Glomerular endothelial cell (primary cell): ENCODE results near the gene DUSP28. TPM values are rescaled to one million over a fixed set of nuclear protein-coding genes. Genes with fewer than 3 reads are reported as not detected.
"Not testable (repeated sequence)": the region's sequence is repeated elsewhere in the genome, so short reads cannot be mapped to it uniquely, and the experiment has no call there.

Experiments
- DNase-seq: peaks from one replicate; pipeline ENCODE4 v3.0.0-alpha.2; 2011; ENCODE audit warnings: low read depth, low spot score; ENCODE audit errors: extremely low read depth
- total RNA-seq: library from RNA; depleted of rRNA; stranded (reverse); fragments of >200 nt; gene quantifications from 2 replicates; pipeline ENCODE4 v1.2.3, GENCODE V29; 2015

Gene DUSP28, protein sequence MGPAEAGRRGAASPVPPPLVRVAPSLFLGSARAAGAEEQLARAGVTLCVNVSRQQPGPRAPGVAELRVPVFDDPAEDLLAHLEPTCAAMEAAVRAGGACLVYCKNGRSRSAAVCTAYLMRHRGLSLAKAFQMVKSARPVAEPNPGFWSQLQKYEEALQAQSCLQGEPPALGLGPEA
- 1.8 and 3.1 TPM in 2 replicates for total RNA-seq

- no peak for DNase-seq
Observed at GRCh38 chr2:240560084-240560479, at the start of gene DUSP28. Gene DUSP28 (plus strand): TSS chr2:240560357. CDS start chr2:240560685, 328 bp downstream.

- DNase-seq = no peak
Observed at GRCh38 chr2:240510513-240511210, 49.5 kb upstream of the DUSP28 start.

DNA sequence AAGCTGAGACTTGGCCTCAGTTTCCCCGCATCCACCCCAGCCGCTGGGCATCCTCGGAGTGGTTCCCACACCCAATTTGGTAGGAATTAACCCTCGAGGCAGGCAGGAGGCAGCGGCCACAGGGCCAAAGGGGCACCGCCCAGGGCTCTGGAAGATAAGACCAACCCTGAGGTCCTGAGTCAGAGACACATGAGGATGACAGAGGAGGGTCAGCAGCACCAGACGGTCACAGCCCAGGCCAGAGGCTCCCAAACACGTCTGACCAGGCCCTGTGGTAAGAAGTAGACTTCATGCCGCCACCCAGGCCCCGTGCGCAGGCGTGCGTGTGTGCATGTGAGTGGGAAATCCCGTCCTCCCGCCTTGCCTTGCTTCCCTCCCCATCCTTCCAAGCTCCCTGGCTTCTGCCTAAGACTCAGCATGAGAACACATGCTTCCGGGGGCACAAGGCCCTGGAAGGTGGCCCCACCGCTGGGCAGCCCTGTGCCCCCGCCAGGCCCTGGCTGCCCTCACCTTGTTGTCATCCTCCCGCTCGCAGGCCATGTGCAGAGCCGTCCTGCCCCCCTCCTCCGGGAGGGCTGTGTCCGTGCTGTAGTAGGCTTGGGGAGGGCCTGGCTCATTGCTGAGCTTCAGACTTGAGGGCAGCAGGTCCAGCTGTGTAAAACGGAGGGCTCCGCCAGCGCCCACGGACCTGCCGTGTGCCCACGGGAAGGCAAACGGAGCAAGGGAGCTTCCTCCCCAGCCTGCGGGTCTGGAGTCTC is 48.6 kb upstream of the DUSP28 start:
- no peak for DNase-seq

DNA sequence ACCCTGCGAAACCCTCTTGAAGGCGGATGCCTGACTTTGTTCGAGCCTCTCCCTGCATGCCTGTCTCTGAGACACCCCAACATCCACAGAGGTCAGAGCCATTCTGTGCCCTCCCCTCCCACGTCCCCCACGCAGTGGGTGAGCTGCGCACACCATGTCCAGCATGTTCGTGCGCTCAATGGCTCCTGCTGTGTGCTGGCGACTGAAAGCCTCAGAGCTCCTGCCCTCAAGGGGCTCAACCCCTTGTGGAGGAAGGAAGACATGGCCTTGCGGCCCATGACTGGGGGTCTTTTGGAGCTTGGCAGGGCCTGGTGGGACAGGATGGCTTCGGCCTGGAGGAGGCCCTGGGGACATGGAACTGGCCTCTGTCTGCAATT is 48.1 kb upstream of the DUSP28 start:
- DNase-seq = no peak

DNA sequence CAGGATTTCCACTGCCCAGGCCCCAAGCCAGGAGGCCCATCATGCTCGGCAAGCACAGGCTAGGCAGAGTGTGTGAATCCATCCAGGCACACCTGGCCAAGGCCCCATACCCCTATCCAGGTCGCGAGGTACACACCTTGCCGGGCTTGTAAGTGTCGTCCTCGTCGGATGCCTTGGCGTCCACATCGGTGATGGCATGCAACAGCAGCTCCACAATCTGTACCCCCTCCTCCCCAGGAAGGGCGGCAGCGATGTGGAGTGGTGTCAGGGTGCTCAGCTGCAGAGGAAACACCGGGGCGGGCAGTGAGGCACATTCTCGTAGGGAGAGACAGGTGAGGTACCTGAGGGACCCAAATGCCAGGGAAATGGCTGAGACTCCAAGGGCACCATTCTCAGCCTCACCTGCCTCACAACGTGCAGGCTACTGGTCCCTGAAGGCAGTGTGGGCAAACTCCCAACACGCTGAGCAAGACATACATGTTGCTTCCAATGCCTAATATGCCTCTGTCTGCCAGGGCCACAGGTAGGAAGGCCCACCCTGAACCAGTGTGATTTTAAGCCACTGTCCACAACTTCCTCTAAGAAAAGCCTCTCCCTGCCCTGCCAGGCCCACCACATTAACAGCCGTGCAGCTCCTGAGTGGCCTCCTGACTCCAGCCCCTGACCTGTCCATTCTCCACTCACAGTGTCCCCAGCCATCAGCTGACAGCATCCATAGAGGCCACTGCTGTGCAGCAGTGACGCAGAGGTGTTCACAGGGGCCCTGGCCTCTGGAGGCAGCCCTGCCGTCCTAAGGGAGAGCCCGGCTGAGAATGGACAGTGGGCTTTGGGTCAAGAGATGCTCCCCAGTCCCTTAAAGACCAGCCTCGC is 47.3 kb upstream of the DUSP28 start:
- no peak for DNase-seq

GRCh38 chr2:240513549-240514287 is 46.4 kb upstream of the DUSP28 start:
- no peak for DNase-seq

DNA sequence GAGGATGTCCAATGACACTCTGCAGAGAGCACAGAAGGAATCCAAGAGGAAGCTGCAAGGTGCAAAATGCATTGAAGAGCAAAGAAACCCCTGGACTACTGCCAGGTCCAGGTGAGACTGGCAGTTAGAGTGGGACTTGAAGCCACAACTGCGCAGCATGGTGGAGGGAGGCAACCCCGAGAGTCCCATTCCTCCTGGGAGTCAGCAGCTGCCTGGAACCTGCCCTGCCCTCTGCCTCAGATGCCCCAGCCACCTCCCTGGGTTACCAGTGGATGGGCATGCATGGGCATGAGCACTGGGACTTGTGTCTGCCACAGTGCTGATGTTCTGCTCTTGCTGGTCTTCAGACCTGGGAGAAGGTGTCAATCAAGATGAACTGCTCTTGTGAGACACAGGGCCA is 45.5 kb upstream of the DUSP28 start:
- DNase-seq = no peak

GRCh38 chr2:240517342-240517741 is 42.8 kb upstream of the DUSP28 start:
- no peak for DNase-seq

DNA sequence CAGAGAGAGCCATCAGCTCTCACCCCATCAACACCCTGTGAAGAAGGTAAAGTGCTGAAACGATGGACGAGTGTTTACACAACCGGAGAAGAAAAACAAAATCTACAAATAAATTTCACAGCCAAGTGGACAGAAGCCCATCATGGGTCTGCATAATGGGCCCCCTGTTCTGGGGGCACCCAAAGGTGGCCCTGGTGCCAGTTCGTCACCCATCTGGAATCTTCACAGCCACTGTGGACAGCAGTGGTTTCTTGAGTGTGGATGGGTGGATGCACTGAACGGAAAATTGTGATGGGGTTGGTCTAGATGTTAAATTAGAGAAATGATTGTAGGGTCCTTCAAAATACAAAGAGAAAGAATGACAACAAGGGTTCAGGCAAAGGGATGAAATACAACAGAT is 41.2 kb upstream of the DUSP28 start:
- DNase-seq = no peak

DNA sequence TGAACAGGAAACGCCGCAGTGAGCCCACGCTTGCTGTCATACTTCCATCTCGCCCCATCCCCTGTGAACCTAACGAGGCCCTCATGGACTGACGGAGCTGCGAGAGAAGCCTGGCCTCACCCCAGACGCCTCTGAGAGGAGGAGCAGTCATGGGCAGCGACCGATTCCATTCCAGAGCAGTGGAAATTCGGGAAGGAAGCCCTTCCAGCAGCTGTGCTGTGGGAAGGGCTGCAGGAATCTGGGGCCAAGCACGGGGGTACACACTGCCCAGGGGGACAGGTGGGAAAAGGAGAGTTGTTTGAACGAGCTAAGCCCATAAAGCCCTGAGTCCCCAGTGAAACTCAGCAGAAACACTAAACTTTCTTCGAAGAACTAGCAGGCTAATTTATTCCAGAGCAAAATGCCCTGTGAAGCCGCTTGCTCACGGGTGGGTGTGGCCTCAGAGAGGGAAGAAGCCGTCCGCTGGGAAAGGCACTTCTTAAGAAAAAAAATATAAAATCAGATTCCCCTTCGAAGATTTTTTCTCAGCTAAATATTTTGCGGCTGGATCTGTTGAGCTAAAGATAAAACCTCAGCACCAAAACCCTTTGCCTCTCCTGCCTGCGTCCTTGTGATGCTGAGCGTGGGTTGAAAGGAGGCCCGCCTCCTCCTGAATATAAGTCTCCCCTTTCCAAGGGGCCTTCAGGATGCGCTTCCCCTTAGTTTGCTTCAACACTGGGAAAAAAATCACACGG is 40.6 kb upstream of the DUSP28 start:
- no peak for DNase-seq

DNA sequence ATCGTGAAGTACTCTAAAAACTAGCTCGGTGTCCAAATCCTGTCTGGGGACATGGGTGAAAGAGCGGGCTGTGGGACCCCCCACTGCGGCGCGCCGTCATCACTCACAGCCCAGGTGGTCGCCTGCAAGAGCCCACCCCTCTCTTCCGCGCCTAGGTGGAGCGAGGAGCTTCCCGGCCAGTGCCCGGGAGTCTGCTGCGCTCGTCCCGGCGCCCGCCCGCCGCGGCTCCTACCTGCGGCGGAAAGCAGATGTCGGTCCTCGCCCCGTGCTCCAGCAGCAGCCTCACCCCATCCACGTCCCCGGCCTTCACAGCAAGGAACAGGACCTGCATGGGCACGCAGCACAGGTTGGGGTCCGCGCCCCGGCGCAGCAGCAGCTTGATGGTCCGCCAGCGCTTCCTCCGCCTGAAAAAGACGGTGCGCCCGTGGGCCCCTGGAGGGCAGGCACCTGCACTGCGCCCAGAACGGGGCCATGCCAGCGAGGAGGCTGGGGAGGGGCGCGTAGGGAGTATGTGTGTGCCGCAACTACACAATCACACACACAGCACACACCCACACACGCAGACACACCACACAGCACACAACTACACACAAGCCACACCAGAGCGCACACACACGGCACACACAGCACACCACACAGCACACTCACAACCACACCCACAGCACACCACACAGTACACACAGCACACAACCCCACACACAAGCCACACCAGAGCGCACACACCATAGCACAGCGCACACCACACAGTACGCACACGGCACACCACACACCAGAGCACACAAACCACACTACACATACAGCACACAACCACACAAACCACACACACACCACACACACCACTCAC is 39.8 kb upstream of the DUSP28 start:
- DNase-seq = no peak

DNA sequence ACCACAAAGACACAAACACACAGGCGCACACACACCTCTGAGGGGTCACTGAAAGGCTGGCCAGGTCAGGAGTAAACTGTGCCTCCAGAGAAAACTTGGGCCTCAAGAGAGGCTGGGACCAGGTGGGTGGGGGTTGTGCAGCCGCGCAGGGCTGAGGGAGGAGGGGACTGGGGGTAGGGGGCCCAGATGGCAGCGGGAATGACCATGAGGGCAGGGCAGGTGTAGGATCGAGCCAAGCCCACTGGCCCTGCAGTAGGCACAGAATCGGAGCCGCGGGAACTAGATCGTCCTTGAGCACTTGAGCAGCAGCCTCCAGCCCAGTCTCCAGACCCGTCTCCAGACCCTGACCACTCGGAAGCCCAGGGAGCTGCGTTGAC is 39.2 kb upstream of the DUSP28 start:
- no peak for DNase-seq

- not testable (repeated sequence) for DNase-seq
Observed at GRCh38 chr2:240521885-240522284, 38.3 kb upstream of the DUSP28 start.

DNA sequence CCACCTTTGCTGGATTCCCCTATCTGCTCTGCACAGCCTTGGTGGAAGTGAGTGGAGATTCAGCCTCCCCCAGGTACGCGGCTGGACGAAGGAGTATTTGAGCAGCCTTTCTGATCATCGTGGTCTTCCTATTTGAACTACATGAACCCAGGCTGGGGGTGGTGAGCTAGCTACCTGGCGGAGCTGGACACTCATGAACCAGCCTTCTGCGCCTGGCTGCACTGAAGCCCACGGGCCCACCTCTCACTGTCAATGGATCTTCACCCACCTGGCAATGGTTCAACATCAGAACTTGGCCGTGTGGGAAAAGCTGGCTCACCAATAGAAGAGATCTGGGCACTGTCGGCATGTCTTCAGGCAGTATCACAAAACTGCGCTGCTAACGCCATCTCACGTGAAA is 37.8 kb upstream of the DUSP28 start:
- DNase-seq = no peak

- no peak for DNase-seq
Observed at GRCh38 chr2:240523451-240524281, 36.5 kb upstream of the DUSP28 start.

DNA sequence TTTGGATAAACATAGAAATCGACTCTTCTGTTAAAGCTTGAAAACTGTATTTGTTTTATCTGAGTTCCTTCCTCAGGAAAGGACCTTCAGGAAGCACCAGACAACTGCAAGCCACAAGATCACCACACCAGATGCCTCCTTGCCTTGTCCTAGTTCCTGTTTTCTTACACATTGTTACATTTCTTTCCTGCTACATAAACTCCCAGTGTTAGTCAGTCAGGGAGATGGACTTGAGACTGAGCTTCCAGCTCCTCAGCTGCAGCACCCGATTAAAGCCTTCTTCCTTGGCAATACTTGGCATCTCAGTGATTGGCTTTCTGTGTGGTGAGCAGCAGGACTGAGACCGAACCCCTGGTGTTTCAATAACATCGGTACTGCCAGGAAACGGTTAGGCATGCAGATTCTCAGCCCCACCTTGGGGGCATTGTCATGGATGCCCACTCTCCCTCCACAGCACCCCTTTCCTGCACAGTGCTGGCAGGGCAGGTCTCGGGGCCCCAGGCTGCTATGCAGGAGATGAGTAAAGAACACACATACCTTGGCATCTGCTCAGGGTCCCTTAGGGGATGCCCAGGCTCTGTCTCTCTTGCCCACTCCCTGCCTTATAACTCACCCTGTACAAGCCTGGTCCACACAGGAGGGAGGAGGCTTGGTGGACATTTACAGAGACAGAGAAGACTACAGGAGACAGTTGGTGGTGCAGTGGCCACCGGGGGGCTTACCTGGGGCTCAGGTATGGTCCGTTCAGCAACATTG is 35.0 kb upstream of the DUSP28 start:
- no peak for DNase-seq

GRCh38 chr2:240525802-240526201 is 34.4 kb upstream of the DUSP28 start:
- no peak for DNase-seq
